ENCODE data around the gene INSR. TPM values are rescaled to one million over a fixed set of nuclear protein-coding genes. Genes with fewer than 3 reads are reported as not detected.

INSR gene
- polyA plus RNA-seq, 4 donors: 23.1 to 28.1 (median 26.4) TPM

- no peak for DNase-seq (ENCODE audit: low read depth in 4 of 4, low spot score in 3 of 4)
Measured at GRCh38 chr19:7063764-7064418, 230.3 kb downstream of the INSR start.

GRCh38 chr19:7063339-7063738 lies 230.9 kb downstream of the INSR start:
- DNase-seq (ENCODE audit: low read depth in 4 of 4, low spot score in 3 of 4): no peak

Other genes with a start within 250 kb of the INSR start
- gene MBD3L2, start 245.1 kb downstream of the INSR start, polyA plus RNA-seq (ENCODE audit: insufficient read length in 4 of 4): not detected
- not detected for gene MBD3L3, start 235.7 kb downstream of the INSR start, polyA plus RNA-seq (ENCODE audit: insufficient read length in 4 of 4)
- gene ZNF557, start 224.7 kb downstream of the INSR start, polyA plus RNA-seq (ENCODE audit: insufficient read length in 4 of 4): 1 to 10 TPM; 7.2 to 7.9 (median 7.8) TPM
- gene ARHGEF18, start 54.5 kb upstream of the INSR start, polyA plus RNA-seq (ENCODE audit: insufficient read length in 4 of 4): 10 to 100 TPM; 33.1 to 38.7 (median 37.3) TPM
- 1 to 10 TPM; 4.9 to 9.3 (median 5.6) TPM for gene PEX11G, start 194.6 kb upstream of the INSR start, polyA plus RNA-seq (ENCODE audit: insufficient read length in 4 of 4)
- gene ZNF358, start 221.7 kb upstream of the INSR start, polyA plus RNA-seq (ENCODE audit: insufficient read length in 4 of 4): 10 to 100 TPM; 43.1 to 69.6 (median 43.7) TPM
- 10 to 100 TPM; 15.2 to 19.7 (median 16.1) TPM for gene MCOLN1, start 228.2 kb upstream of the INSR start, polyA plus RNA-seq (ENCODE audit: insufficient read length in 4 of 4)
- 10 to 100 TPM; 36.2 to 45.1 (median 41.9) TPM for gene PNPLA6, start 241.3 kb upstream of the INSR start, polyA plus RNA-seq (ENCODE audit: insufficient read length in 4 of 4)

Data from right renal pelvis (tissue), 4 donors.